H9 (cell line): ENCODE measurements around the gene SKOR2. TPM values are rescaled to one million over a fixed set of nuclear protein-coding genes. Genes with fewer than 3 reads are reported as not detected.

Source experiments
- DNase-seq: peaks from one replicate; pipeline ENCODE4 v3.0.0-alpha.2; 2017
- H2AFZ ChIP-seq: one replicate; pipeline ENCODE4 v1.6.1; 2013; ENCODE audit warnings: mild to moderate bottlenecking, low read length, control low read depth, moderate library complexity
- H2AK5ac ChIP-seq: 2 replicates; pipeline ENCODE4 v1.6.1; 2013; ENCODE audit warnings: low read length, control low read depth, mixed read lengths; ENCODE audit not compliant: insufficient read length
- H2BK120ac ChIP-seq: one replicate; pipeline ENCODE4 v1.6.1; 2013; ENCODE audit warnings: low read depth, mild to moderate bottlenecking, low read length, control low read depth, inconsistent platforms; ENCODE audit not compliant: poor library complexity, severe bottlenecking
- H2BK12ac ChIP-seq: 2 replicates; pipeline ENCODE4 v1.6.1; 2013; ENCODE audit warnings: low read length, control low read depth, mixed read lengths, low read depth; ENCODE audit not compliant: insufficient read length
- H2BK15ac ChIP-seq: 2 replicates; pipeline ENCODE4 v1.6.1; 2013; ENCODE audit warnings: low read depth, low read length, control low read depth
- H2BK20ac ChIP-seq: one replicate; pipeline ENCODE4 v1.6.1; 2013; ENCODE audit warnings: low read depth, mild to moderate bottlenecking, low read length, control low read depth, inconsistent platforms; ENCODE audit not compliant: poor library complexity, severe bottlenecking
- H2BK5ac ChIP-seq: 2 replicates; pipeline ENCODE4 v1.6.1; 2013; ENCODE audit warnings: low read length, control low read depth, mixed read lengths; ENCODE audit not compliant: insufficient read length
- H3K14ac ChIP-seq: 2 replicates; pipeline ENCODE4 v1.6.1; 2013; ENCODE audit warnings: low read length, control low read depth; ENCODE audit not compliant: insufficient read depth
- H3K18ac ChIP-seq: 2 replicates; pipeline ENCODE4 v1.6.1; 2013; ENCODE audit warnings: low read depth, mild to moderate bottlenecking, mixed read lengths, low read length, control low read depth; ENCODE audit not compliant: insufficient read length
- H3K23ac ChIP-seq: 2 replicates; pipeline ENCODE4 v1.6.1; 2013; ENCODE audit warnings: low read length, control low read depth, mixed read lengths, low read depth; ENCODE audit not compliant: insufficient read length
- H3K23me2 ChIP-seq: 2 replicates; pipeline ENCODE4 v1.6.1; 2013; ENCODE audit warnings: low read depth, mild to moderate bottlenecking, mixed read lengths, low read length, control low read depth; ENCODE audit not compliant: insufficient read length, poor library complexity, severe bottlenecking
- H3K27ac ChIP-seq: 2 replicates; pipeline ENCODE4 v1.5.1; 2013; ENCODE audit warnings: low read length, control low read depth, mixed read lengths, low read depth; ENCODE audit not compliant: insufficient read length
- H3K27me3 ChIP-seq: 2 replicates; pipeline ENCODE4 v1.6.1; 2013; ENCODE audit warnings: low read length, control low read depth, inconsistent platforms; ENCODE audit not compliant: insufficient read depth
- H3K4ac ChIP-seq: 2 replicates; pipeline ENCODE4 v1.6.1; 2013; ENCODE audit warnings: low read depth, mild to moderate bottlenecking, control low read depth, inconsistent platforms, low read length, moderate library complexity
- H3K4me1 ChIP-seq: 2 replicates; pipeline ENCODE4 v1.6.1; 2013; ENCODE audit warnings: low read length, control low read depth, inconsistent platforms; ENCODE audit not compliant: insufficient read depth
- H3K4me2 ChIP-seq: 2 replicates; pipeline ENCODE4 v1.6.1; 2013; ENCODE audit warnings: low read length, control low read depth, mixed read lengths; ENCODE audit not compliant: insufficient read length, insufficient read depth
- H3K56ac ChIP-seq: 2 replicates; pipeline ENCODE4 v1.6.1; 2013; ENCODE audit warnings: low read depth, mild to moderate bottlenecking, mixed read lengths, low read length, control low read depth; ENCODE audit not compliant: insufficient read length
- H3K79me1 ChIP-seq: 2 replicates; pipeline ENCODE4 v1.6.1; 2013; ENCODE audit warnings: low read depth, mild to moderate bottlenecking, moderate library complexity, low read length, control low read depth, inconsistent platforms; ENCODE audit not compliant: insufficient read depth, poor library complexity, severe bottlenecking
- H3K79me2 ChIP-seq: 2 replicates; pipeline ENCODE4 v1.6.1; 2013; ENCODE audit warnings: low read length, control low read depth, inconsistent platforms; ENCODE audit not compliant: insufficient read depth
- H3K9ac ChIP-seq: 2 replicates; pipeline ENCODE4 v1.6.1; 2013; ENCODE audit warnings: low read length, control low read depth, mixed read lengths; ENCODE audit not compliant: insufficient read length; ENCODE audit errors: extremely low read depth
- H3K9me3 ChIP-seq: one replicate; pipeline ENCODE4 v1.6.1; 2013; ENCODE audit warnings: low read depth, low read length, inconsistent platforms; ENCODE audit not compliant: control insufficient read depth
- H3T11ph ChIP-seq: one replicate; pipeline ENCODE4 v1.6.1; 2013; ENCODE audit warnings: mild to moderate bottlenecking, low read length, control low read depth, inconsistent platforms
- H4K20me1 ChIP-seq: one replicate; pipeline ENCODE4 v1.6.1; 2013; ENCODE audit not compliant: control insufficient read depth, insufficient read length, insufficient read depth
- H4K5ac ChIP-seq: 2 replicates; pipeline ENCODE4 v1.6.1; 2013; ENCODE audit warnings: low read depth, mild to moderate bottlenecking, mixed read lengths, low read length, control low read depth; ENCODE audit not compliant: insufficient read length
- H4K8ac ChIP-seq: replicated peaks from 2 replicates; pipeline ENCODE4 v1.6.1; 2013; ENCODE audit warnings: low read length, control low read depth, mixed read lengths, low read depth; ENCODE audit not compliant: insufficient read length
- H4K91ac ChIP-seq: 2 replicates; pipeline ENCODE4 v1.6.1; 2013; ENCODE audit warnings: low read depth, mild to moderate bottlenecking, moderate library complexity, mixed read lengths, low read length, control low read depth; ENCODE audit not compliant: insufficient read length
- H3K27ac Mint-ChIP-seq, 3 experiments: 2 replicates in 2 of 3; 3 replicates in 1 of 3; pipeline ENCODE4 v1.8.0; 2020 to 2021; ENCODE audit warnings: mixed read lengths in 3 of 3, mild to moderate bottlenecking in 1 of 3, moderate library complexity in 1 of 3
- H3K27me3 Mint-ChIP-seq: 2 replicates; pipeline ENCODE4 v1.8.0; 2021; ENCODE audit warnings: low read depth, mild to moderate bottlenecking, moderate library complexity, mixed read lengths
- H3K36me3 Mint-ChIP-seq, 3 experiments: 2 replicates in 2 of 3; 3 replicates in 1 of 3; pipeline ENCODE4 v1.8.0; 2020 to 2021; ENCODE audit warnings: low read depth in 3 of 3, mixed read lengths in 3 of 3; ENCODE audit not compliant: insufficient read depth in 1 of 3
- H3K4me1 Mint-ChIP-seq, 2 experiments: 2 replicates each; pipeline ENCODE4 v1.8.0; 2020; ENCODE audit warnings: mixed read lengths in 2 of 2
- H3K4me3 Mint-ChIP-seq, 2 experiments: 2 replicates in 1 of 2; 3 replicates in 1 of 2; pipeline ENCODE4 v1.8.0; 2020 to 2021; ENCODE audit warnings: mild to moderate bottlenecking in 2 of 2, mixed read lengths in 2 of 2, moderate library complexity in 1 of 2
- H3K9me3 Mint-ChIP-seq, 2 experiments: 2 replicates in 1 of 2; 3 replicates in 1 of 2; pipeline ENCODE4 v1.8.0; 2020; ENCODE audit warnings: mild to moderate bottlenecking in 2 of 2, mixed read lengths in 2 of 2, moderate library complexity in 1 of 2
- WGBS: extraction: QIAGEN DNeasy Blood & Tissue Kit; methylation state at CpG from one replicate; pipeline ENCODE4 v1.1.7; 2013; ENCODE audit warnings: missing lambda C conversion rate, low lambda C conversion rate, mixed read lengths; ENCODE audit not compliant: insufficient read length; ENCODE audit errors: extremely low coverage; 5-methylcytosine and 5-hydroxymethylcytosine counted together
- total RNA-seq: library from RNA; stranded (reverse); gene quantifications from 2 replicates; pipeline ENCODE4 v1.2.1, GENCODE V29; 2021
- TF ChIP-seq, protein P1 (sequence below): fragments of 200-600 bp; sonication (generic); conservative IDR thresholded peaks from 3 replicates; pipeline ENCODE4 v1.8.0; 2021; ENCODE audit warnings: antibody characterized with exemption, mild to moderate bottlenecking

SKOR2 gene
- total RNA-seq, 1 experiment from 2014 or later: 0.24 TPM

- Histone ChIP-seq H3T11ph (no peak overlapping the region), H2AK5ac (no peak overlapping the region), H2BK20ac (no peak overlapping the region), H3K27me3 (no peaks in the 10 kb centered on the region), H2BK12ac (no peak overlapping the region), H3K9ac (no peak overlapping the region), H4K20me1 (no peaks in the 10 kb centered on the region), H3K9me3 (peaks cover 13% of the 10 kb centered on the region), H3K27ac (no peak overlapping the region), H2BK5ac (no peak overlapping the region), H3K4ac (no peak overlapping the region), H3K18ac (no peak overlapping the region), H3K4me2 (no peak overlapping the region), H3K4me1 (no peaks in the 10 kb centered on the region), H3K14ac (no peak overlapping the region), H3K23me2 (no peaks in the 10 kb centered on the region), H3K79me1 (no peaks in the 10 kb centered on the region), H2BK15ac (no peak overlapping the region), H2AFZ (no peak overlapping the region), H3K23ac (no peak overlapping the region), H3K56ac (no peak overlapping the region), H3K79me2 (no peaks in the 10 kb centered on the region), H4K5ac (no peak overlapping the region), H4K91ac (no peak overlapping the region), H2BK120ac (no peak overlapping the region), H4K8ac (no peak overlapping the region)
- Mint-ChIP-seq H3K27me3 (peaks cover 6% of the 10 kb centered on the region), H3K36me3 (peaks cover 8 to 21% (median 13%) of the 10 kb centered on the region in 3 experiments), H3K4me1 (no peaks in the 10 kb centered on the region), H3K4me3 (no peak overlapping the region), H3K27ac (no peak overlapping the region), H3K9me3 (peaks cover 28 to 29% of the 10 kb centered on the region in 2 experiments)
- no peak for DNase-seq
- WGBS: no CpG with 5 or more reads among the region's 7 CpGs
- TF ChIP-seq, protein P1, sequence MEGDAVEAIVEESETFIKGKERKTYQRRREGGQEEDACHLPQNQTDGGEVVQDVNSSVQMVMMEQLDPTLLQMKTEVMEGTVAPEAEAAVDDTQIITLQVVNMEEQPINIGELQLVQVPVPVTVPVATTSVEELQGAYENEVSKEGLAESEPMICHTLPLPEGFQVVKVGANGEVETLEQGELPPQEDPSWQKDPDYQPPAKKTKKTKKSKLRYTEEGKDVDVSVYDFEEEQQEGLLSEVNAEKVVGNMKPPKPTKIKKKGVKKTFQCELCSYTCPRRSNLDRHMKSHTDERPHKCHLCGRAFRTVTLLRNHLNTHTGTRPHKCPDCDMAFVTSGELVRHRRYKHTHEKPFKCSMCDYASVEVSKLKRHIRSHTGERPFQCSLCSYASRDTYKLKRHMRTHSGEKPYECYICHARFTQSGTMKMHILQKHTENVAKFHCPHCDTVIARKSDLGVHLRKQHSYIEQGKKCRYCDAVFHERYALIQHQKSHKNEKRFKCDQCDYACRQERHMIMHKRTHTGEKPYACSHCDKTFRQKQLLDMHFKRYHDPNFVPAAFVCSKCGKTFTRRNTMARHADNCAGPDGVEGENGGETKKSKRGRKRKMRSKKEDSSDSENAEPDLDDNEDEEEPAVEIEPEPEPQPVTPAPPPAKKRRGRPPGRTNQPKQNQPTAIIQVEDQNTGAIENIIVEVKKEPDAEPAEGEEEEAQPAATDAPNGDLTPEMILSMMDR: no peak
These were observed 63.7 kb downstream of the SKOR2 start for GRCh38 chr18:47187721-47188120.
